ENCODE data around the gene ANKS3.

DNA sequence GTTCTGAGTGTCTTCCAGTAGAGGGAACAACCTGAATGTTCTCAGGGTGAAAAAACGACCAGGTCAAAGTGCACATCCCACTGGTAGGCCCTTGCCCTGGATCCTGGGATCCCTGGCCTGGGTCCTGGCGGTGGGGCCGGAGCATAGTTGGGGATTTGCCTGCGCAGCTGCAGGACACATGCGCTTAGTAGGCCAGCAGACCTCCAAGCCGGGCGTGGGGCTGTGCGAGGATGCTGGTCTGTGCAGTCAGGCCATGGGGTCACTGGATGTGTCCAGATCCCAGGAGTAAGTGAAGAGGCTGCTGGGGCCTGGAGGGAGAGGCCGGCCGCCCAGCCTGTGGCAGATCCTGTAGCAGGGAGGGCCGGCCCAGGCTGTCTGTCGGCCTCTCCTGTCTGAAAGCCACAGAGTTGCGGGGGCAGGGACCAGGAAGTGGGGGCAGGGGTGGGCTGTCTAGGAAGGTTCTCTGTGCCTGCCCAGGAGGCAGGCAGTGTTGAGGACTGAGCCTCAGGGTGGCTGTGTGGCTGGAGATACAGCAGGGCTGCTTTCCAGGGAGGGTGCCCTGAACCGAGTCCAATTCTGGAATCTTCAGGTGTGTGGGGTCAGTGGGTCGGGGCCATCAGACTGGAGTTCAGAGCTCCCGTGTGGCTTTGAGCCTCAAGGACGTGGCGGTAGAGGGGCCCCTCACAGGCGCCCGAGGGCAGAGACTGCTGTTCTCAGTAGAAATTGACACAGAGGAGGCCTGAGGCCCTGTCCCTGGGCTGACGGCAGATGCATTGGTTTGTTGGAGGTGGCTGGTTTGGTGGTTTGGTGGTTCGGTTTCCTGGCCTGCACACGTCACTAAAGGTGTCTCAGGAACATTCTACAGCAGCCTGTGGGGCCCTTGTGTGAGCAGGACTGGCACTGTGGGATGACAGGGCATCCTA lies 57.9 kb downstream of the ANKS3 start:
- TF ChIP-seq EZH2phosphoT487 (conservative IDR thresholded peaks at IDR 0.05; ENCODE audit: low read length): no peak
- TF ChIP-seq, protein P1, sequence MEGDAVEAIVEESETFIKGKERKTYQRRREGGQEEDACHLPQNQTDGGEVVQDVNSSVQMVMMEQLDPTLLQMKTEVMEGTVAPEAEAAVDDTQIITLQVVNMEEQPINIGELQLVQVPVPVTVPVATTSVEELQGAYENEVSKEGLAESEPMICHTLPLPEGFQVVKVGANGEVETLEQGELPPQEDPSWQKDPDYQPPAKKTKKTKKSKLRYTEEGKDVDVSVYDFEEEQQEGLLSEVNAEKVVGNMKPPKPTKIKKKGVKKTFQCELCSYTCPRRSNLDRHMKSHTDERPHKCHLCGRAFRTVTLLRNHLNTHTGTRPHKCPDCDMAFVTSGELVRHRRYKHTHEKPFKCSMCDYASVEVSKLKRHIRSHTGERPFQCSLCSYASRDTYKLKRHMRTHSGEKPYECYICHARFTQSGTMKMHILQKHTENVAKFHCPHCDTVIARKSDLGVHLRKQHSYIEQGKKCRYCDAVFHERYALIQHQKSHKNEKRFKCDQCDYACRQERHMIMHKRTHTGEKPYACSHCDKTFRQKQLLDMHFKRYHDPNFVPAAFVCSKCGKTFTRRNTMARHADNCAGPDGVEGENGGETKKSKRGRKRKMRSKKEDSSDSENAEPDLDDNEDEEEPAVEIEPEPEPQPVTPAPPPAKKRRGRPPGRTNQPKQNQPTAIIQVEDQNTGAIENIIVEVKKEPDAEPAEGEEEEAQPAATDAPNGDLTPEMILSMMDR (IDR thresholded peaks at IDR 0.05; ENCODE audit: insufficient read depth, low read length, poor library complexity, severe bottlenecking): no peak

Measured in SU-DHL-6 (cell line).